SU-DHL-6 (cell line): ENCODE data around the gene NRP2.

Experiments used
- H2AFZ ChIP-seq: fragments of 200-600 bp; sonication (generic); 2 replicates; pipeline ENCODE4 v1.6.1; 2014; ENCODE audit warnings: low read depth, mild to moderate bottlenecking, moderate library complexity, mixed read lengths, antibody characterized with exemption, low read length; ENCODE audit not compliant: severe bottlenecking
- H3F3A ChIP-seq: fragments of 200-600 bp; shearing (Covaris generic); 2 replicates; pipeline ENCODE4 v1.6.0; 2016; ENCODE audit warnings: antibody characterized with exemption, mild to moderate bottlenecking; ENCODE audit not compliant: insufficient read depth
- H3K27ac ChIP-seq: fragments of 200-600 bp; sonication (generic); 2 replicates; pipeline ENCODE4 v1.5.1; 2016; ENCODE audit warnings: low read depth, mild to moderate bottlenecking, low read length, moderate library complexity, mixed read lengths
- H3K27me3 ChIP-seq: fragments of 200-600 bp; sonication (generic), shearing (Covaris generic); 2 replicates; pipeline ENCODE4 v1.6.0; 2014; ENCODE audit warnings: mild to moderate bottlenecking, low read length
- H3K36me3 ChIP-seq: fragments of 200-600 bp; sonication (generic); 2 replicates; pipeline ENCODE4 v1.6.1; 2014; ENCODE audit warnings: mild to moderate bottlenecking, low read length, mixed read lengths
- H3K4me2 ChIP-seq: fragments of 300-600, 200-600 bp; shearing (Covaris generic), sonication (generic); 2 replicates; pipeline ENCODE4 v1.6.0; 2014; ENCODE audit warnings: low read length, low read depth, mild to moderate bottlenecking; ENCODE audit not compliant: poor library complexity, severe bottlenecking
- H3K4me3 ChIP-seq: fragments of 200-600 bp; sonication (generic); 2 replicates; pipeline ENCODE4 v1.5.1; 2014; ENCODE audit warnings: antibody characterized with exemption, low read length, mild to moderate bottlenecking, mixed read lengths; ENCODE audit not compliant: insufficient read depth, poor library complexity, severe bottlenecking
- H3K79me2 ChIP-seq: fragments of 200-600 bp; sonication (generic); 2 replicates; pipeline ENCODE4 v1.6.1; 2014; ENCODE audit warnings: mild to moderate bottlenecking, low read length, moderate library complexity; ENCODE audit not compliant: insufficient read depth
- H3K9ac ChIP-seq: fragments of 200-600 bp; sonication (generic); 2 replicates; pipeline ENCODE4 v1.7.0; 2014; ENCODE audit warnings: mild to moderate bottlenecking, low read length
- H3K9me2 ChIP-seq: fragments of 200-600 bp; sonication (generic); replicated peaks from 2 replicates; pipeline ENCODE4 v1.6.1; 2014; ENCODE audit warnings: low read length; ENCODE audit not compliant: insufficient read depth
- H3K9me3 ChIP-seq: fragments of 200-600 bp; sonication (generic); 2 replicates; pipeline ENCODE4 v1.6.1; 2014; ENCODE audit warnings: low read length, mixed read lengths; ENCODE audit not compliant: insufficient read depth
- H4K20me1 ChIP-seq: fragments of 200-600 bp; sonication (generic); 2 replicates; pipeline ENCODE4 v1.6.1; 2014; ENCODE audit warnings: low read depth, mild to moderate bottlenecking, antibody characterized with exemption, low read length, moderate library complexity, mixed read lengths
- CTCF ChIP-seq: fragments of 200-600 bp; sonication (generic); IDR thresholded peaks from one replicate; pipeline ENCODE4 v1.5.1; 2017; ENCODE audit warnings: antibody characterized with exemption, mild to moderate bottlenecking, low read length, moderate library complexity; ENCODE audit not compliant: insufficient read depth, poor library complexity, severe bottlenecking
- EZH2phosphoT487 ChIP-seq: fragments of 200-600 bp; sonication (generic), shearing (Covaris generic); conservative IDR thresholded peaks from 2 replicates; pipeline ENCODE4 v1.6.1; 2018; ENCODE audit warnings: mild to moderate bottlenecking, antibody characterized with exemption, low read length, moderate library complexity, mixed read lengths

The NRP2 gene

GRCh38 chr2:205636549-205637319 lies 45.6 kb upstream of the NRP2 start:
- no peaks in the 10 kb centered on the region for H3K9me3 ChIP-seq
- H3K4me2 ChIP-seq, result no peak overlapping the region
- no peaks in the 10 kb centered on the region for H3K9me2 ChIP-seq
- H4K20me1 ChIP-seq, result no peaks in the 10 kb centered on the region
- H3K4me3 ChIP-seq, result no peak overlapping the region
- H3F3A ChIP-seq, result no peaks in the 10 kb centered on the region
- H3K36me3 ChIP-seq, result no peaks in the 10 kb centered on the region
- TF ChIP-seq EZH2phosphoT487 (no peak), CTCF (no peak)
- H2AFZ ChIP-seq, result no peak overlapping the region
- H3K9ac ChIP-seq, result no peak overlapping the region
- H3K79me2 ChIP-seq, result no peaks in the 10 kb centered on the region
- no peak overlapping the region for H3K27ac ChIP-seq
- H3K27me3 ChIP-seq, result no peaks in the 10 kb centered on the region

- no peaks in the 10 kb centered on the region for H4K20me1 ChIP-seq
- H2AFZ ChIP-seq, result no peak overlapping the region
- no peak overlapping the region for H3K9ac ChIP-seq
- H3K9me2 ChIP-seq, result no peaks in the 10 kb centered on the region
- H3K27me3 ChIP-seq, result no peaks in the 10 kb centered on the region
- no peaks in the 10 kb centered on the region for H3K79me2 ChIP-seq
- no peak overlapping the region for H3K4me3 ChIP-seq
- no peak overlapping the region for H3K4me2 ChIP-seq
- no peak for TF ChIP-seq EZH2phosphoT487
- no peak for TF ChIP-seq CTCF
- no peaks in the 10 kb centered on the region for H3K9me3 ChIP-seq
- no peaks in the 10 kb centered on the region for H3F3A ChIP-seq
- no peaks in the 10 kb centered on the region for H3K36me3 ChIP-seq
- H3K27ac ChIP-seq, result no peak overlapping the region
Measured at GRCh38 chr2:205637320-205637602, 45.0 kb upstream of the NRP2 start.

- H2AFZ ChIP-seq, result no peak overlapping the region
Measured at GRCh38 chr2:205637779-205638503, 44.4 kb upstream of the NRP2 start.

More at GRCh38 chr2:205637779-205638503, 44.4 kb upstream of the NRP2 start:
- Histone ChIP-seq H3K9ac (no peak overlapping the region), H3K79me2 (no peaks in the 10 kb centered on the region), H3K27ac (no peak overlapping the region), H3K27me3 (no peaks in the 10 kb centered on the region), H3K36me3 (no peaks in the 10 kb centered on the region), H3K9me3 (no peaks in the 10 kb centered on the region), H3K9me2 (no peaks in the 10 kb centered on the region), H4K20me1 (no peaks in the 10 kb centered on the region), H3F3A (no peaks in the 10 kb centered on the region), H3K4me2 (no peak overlapping the region), H3K4me3 (no peak overlapping the region)
- no peak for TF ChIP-seq CTCF
- no peak for TF ChIP-seq EZH2phosphoT487
